Gastrocnemius medialis (tissue), 4 donors: ENCODE data around the gene TOMM34. TPM values are rescaled to one million over a fixed set of nuclear protein-coding genes. Genes with fewer than 3 reads are reported as not detected.

Experiments
- ATAC-seq, 2 donors: fragments of 150-250 bp; one replicate each; pipeline ENCODE4 v1.9.1; 2016
- DNase-seq, 2 donors: peaks; one replicate each; pipeline ENCODE4 v3.0.0-alpha.2; 2019
- H3K27ac ChIP-seq, 4 donors: fragments of 200-600 bp; sonication (generic); 1 replicate in 1 of 4; 2 replicates in 3 of 4; pipeline ENCODE4 v1.5.1; 2016 to 2018; ENCODE audit warnings: mild to moderate bottlenecking in 2 of 4, moderate library complexity in 1 of 4
- H3K27me3 ChIP-seq, 3 donors: fragments of 200-600 bp; sonication (generic) in 2 of 3; 1 replicate in 1 of 3; 2 replicates in 2 of 3; pipeline versions ENCODE4 v1.5.1 to v1.6.0; 2016 to 2019; ENCODE audit warnings: mild to moderate bottlenecking in 1 of 3, moderate library complexity in 1 of 3
- H3K36me3 ChIP-seq, 2 donors: fragments of 200-600 bp; sonication (generic) in 1 of 2; one replicate each; pipeline ENCODE4 v1.5.1; 2017 to 2018
- H3K4me1 ChIP-seq, 2 donors: fragments of 200-600 bp; sonication (generic) in 1 of 2; one replicate each; pipeline ENCODE4 v1.5.1; 2016 to 2017; ENCODE audit warnings: mild to moderate bottlenecking in 2 of 2
- H3K4me3 ChIP-seq, 4 donors: fragments of 200-600 bp; sonication (generic) in 3 of 4; 1 replicate in 1 of 4; 2 replicates in 3 of 4; pipeline ENCODE4 v1.5.1; 2016 to 2019; ENCODE audit warnings: mild to moderate bottlenecking in 2 of 4
- H3K9me3 ChIP-seq, 3 donors: fragments of 200-600 bp; sonication (generic) in 2 of 3; 1 replicate in 1 of 3; 2 replicates in 2 of 3; pipeline ENCODE4 v1.5.1; 2016 to 2019
- CTCF ChIP-seq, 5 experiments: fragments of 450-650 bp in 3 of 5; fragments of 200-600 bp in 2 of 5; sonication (generic) in 2 of 5; IDR thresholded peaks in 4 of 5; conservative IDR thresholded peaks in 1 of 5; 1 replicate in 4 of 5; 2 replicates in 1 of 5; pipeline ENCODE4 v1.5.1; 2016 to 2019; ENCODE audit warnings: antibody characterized with exemption in 5 of 5, mild to moderate bottlenecking in 3 of 5, moderate library complexity in 3 of 5
- POLR2A ChIP-seq, 2 donors: fragments of 450-650 bp; IDR thresholded peaks; one replicate each; pipeline ENCODE4 v1.6.1; 2017; ENCODE audit warnings: antibody characterized with exemption in 2 of 2, mild to moderate bottlenecking in 2 of 2, moderate library complexity in 2 of 2
- in situ Hi-C, 4 donors: fragments of 200-750 bp; cut with MboI; loops; one replicate each; pipeline versions ENCODE4 v1.15.0 to v1.8.0; 2017; ENCODE audit warnings: low sequenced_read_pairs in 4 of 4
- intact Hi-C: fragments of 100-400 bp; cut with DNase I; formaldehyde crosslinking; loops from one replicate; pipeline ENCODE4 v1.15.1; 2023; ENCODE audit warnings: low total_unique reads
- total RNA-seq, 4 donors: library from RNA; depleted of rRNA; stranded (reverse); fragments of >200 nt; gene quantifications; one replicate each; pipeline versions ENCODE4 v1.1.0 to v1.2.3, GENCODE V29; 2016

The TOMM34 gene
- total RNA-seq, 4 donors from 2014 or later: 9.8 to 19.2 (median 17.0) TPM

- DNase-seq: no peak
- TF ChIP-seq CTCF (IDR thresholded peaks at IDR 0.05 in 4 of 5, conservative IDR thresholded peaks at IDR 0.05 in 1 of 5) (no peak), POLR2A (IDR thresholded peaks at IDR 0.05) (no peak)
- no peak for ATAC-seq
- Histone ChIP-seq H3K27ac (peak overlapping the region in 1 of 4 donors; percentile 70), H3K36me3 (peaks cover 0 to 64% of the 10 kb centered on the region in 2 donors), H3K4me3 (no peak overlapping the region), H3K4me1 (peaks cover 0 to 4% of the 10 kb centered on the region in 2 donors), H3K27me3 (no peaks in the 10 kb centered on the region), H3K9me3 (no peaks in the 10 kb centered on the region)
- intact Hi-C loops: no loop called here
- in situ Hi-C loops: no loop called here
Measured at GRCh38 chr20:44945261-44945660, 14.9 kb downstream of the TOMM34 start.

GRCh38 chr20:44943828-44944227, 16.4 kb downstream of the TOMM34 start:
- Histone ChIP-seq H3K36me3 (peaks cover 0 to 58% of the 10 kb centered on the region in 2 donors), H3K27me3 (no peaks in the 10 kb centered on the region), H3K9me3 (no peaks in the 10 kb centered on the region), H3K4me3 (no peak overlapping the region), H3K27ac (no peak overlapping the region), H3K4me1 (peaks cover 0 to 4% of the 10 kb centered on the region in 2 donors)
- intact Hi-C loops (no loop called here), in situ Hi-C loops (no loop called here)
- DNase-seq: no peak
- no peak for ATAC-seq
- TF ChIP-seq CTCF (IDR thresholded peaks at IDR 0.05 in 4 of 5, conservative IDR thresholded peaks at IDR 0.05 in 1 of 5): no peak
- TF ChIP-seq POLR2A (IDR thresholded peaks at IDR 0.05): no peak

GRCh38 chr20:44942264-44942973, 17.8 kb downstream of the TOMM34 start:
- no peak for TF ChIP-seq POLR2A (IDR thresholded peaks at IDR 0.05)
- no peak for TF ChIP-seq CTCF (IDR thresholded peaks at IDR 0.05 in 4 of 5, conservative IDR thresholded peaks at IDR 0.05 in 1 of 5)
- no peaks in the 10 kb centered on the region for H3K9me3 ChIP-seq
- ATAC-seq (no peak), DNase-seq (no peak)
- peaks cover 0 to 44% of the 10 kb centered on the region in 2 donors for H3K36me3 ChIP-seq
- H3K27me3 ChIP-seq: no peaks in the 10 kb centered on the region
- intact Hi-C loops: no loop called here
- H3K4me1 ChIP-seq: peaks cover 0 to 4% of the 10 kb centered on the region in 2 donors
- in situ Hi-C loops: no loop called here
- H3K4me3 ChIP-seq: no peak overlapping the region
- H3K27ac ChIP-seq: no peak overlapping the region

GRCh38 chr20:44941120-44941691, 19.0 kb downstream of the TOMM34 start:
- H3K27me3 ChIP-seq: no peaks in the 10 kb centered on the region
- no peak overlapping the region for H3K4me3 ChIP-seq
- peaks cover 0 to 3% of the 10 kb centered on the region in 2 donors for H3K4me1 ChIP-seq
- ATAC-seq (no peak), DNase-seq (no peak)
- H3K27ac ChIP-seq: no peak overlapping the region
- TF ChIP-seq POLR2A (IDR thresholded peaks at IDR 0.05) (no peak), CTCF (IDR thresholded peaks at IDR 0.05 in 4 of 5, conservative IDR thresholded peaks at IDR 0.05 in 1 of 5) (no peak)
- H3K9me3 ChIP-seq: no peaks in the 10 kb centered on the region
- in situ Hi-C loops (no loop called here), intact Hi-C loops (no loop called here)
- peaks cover 0 to 32% of the 10 kb centered on the region in 2 donors for H3K36me3 ChIP-seq
